T-helper 17 cell (primary cell): ENCODE results near the gene STK33. TPM values are rescaled to one million over a fixed set of nuclear protein-coding genes. Genes with fewer than 3 reads are reported as not detected.

Experiments
- ATAC-seq: fragments of 150-1000 bp; cut with Tn5 transposase; 2 replicates; pipeline ENCODE4 v1.10.0; 2021; ENCODE audit warnings: mild to moderate bottlenecking, moderate library complexity
- DNase-seq, 3 donors: peaks; one replicate each; pipeline versions ENCODE4 v3.0.0 to v3.0.0-alpha.2; 2020 to 2021
- H3K9me3 ChIP-seq: one replicate; pipeline ENCODE4 v1.7.0; 2013; ENCODE audit warnings: low read length, mild to moderate bottlenecking; ENCODE audit not compliant: control insufficient read depth, poor library complexity, severe bottlenecking
- H3K27ac Mint-ChIP-seq: one replicate; pipeline ENCODE4 v1.8.0; 2022; ENCODE audit warnings: mild to moderate bottlenecking, moderate library complexity, mixed read lengths
- H3K27me3 Mint-ChIP-seq: one replicate; pipeline ENCODE4 v1.8.0; 2022; ENCODE audit warnings: mixed read lengths
- H3K36me3 Mint-ChIP-seq: one replicate; pipeline ENCODE4 v1.8.0; 2022; ENCODE audit warnings: low read depth, mixed read lengths
- H3K4me1 Mint-ChIP-seq: one replicate; pipeline ENCODE4 v1.8.0; 2022; ENCODE audit warnings: mild to moderate bottlenecking, mixed read lengths
- H3K4me3 Mint-ChIP-seq: one replicate; pipeline ENCODE4 v1.8.0; 2022; ENCODE audit warnings: mild to moderate bottlenecking, moderate library complexity, mixed read lengths
- total RNA-seq, 4 donors: library from RNA in 2 of 4; stranded (reverse) in 2 of 4; gene quantifications; one replicate each; pipeline ENCODE4 v1.2.3 and lab custom pipeline; 2022 to 2026

Gene STK33
- total RNA-seq, 2 donors from 2014 or later, result 0.55 to 0.62 TPM

DNA sequence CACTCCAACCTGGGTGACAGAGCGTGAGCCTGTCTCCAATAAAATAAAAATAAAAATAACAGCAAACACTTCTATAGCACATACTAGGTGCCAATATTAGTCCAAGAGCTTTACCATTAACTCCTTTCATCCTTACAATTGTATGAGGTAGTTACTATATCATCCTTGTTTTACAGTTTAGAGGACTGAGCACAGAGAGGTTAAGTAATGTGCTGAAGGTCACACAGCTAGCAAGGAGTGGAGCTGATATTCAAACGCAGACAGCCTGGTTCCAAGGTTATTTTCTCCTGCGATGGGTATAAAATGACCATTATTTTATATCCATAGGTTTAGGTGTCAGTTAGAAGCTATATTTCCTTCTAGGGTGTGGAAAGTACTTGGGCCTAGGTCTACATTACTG, 249.7 kb downstream of the STK33 start:
- peaks cover 14% of the 10 kb centered on the region for H3K4me1 Mint-ChIP-seq
- no peak overlapping the region for H3K4me3 Mint-ChIP-seq
- DNase-seq (no peak), ATAC-seq (no peak)
- H3K36me3 Mint-ChIP-seq, result no peaks in the 10 kb centered on the region
- H3K9me3 ChIP-seq, result no peaks in the 10 kb centered on the region
- H3K27me3 Mint-ChIP-seq, result peaks cover 25% of the 10 kb centered on the region
- peak overlapping the region; percentile 79 for H3K27ac Mint-ChIP-seq

DNA sequence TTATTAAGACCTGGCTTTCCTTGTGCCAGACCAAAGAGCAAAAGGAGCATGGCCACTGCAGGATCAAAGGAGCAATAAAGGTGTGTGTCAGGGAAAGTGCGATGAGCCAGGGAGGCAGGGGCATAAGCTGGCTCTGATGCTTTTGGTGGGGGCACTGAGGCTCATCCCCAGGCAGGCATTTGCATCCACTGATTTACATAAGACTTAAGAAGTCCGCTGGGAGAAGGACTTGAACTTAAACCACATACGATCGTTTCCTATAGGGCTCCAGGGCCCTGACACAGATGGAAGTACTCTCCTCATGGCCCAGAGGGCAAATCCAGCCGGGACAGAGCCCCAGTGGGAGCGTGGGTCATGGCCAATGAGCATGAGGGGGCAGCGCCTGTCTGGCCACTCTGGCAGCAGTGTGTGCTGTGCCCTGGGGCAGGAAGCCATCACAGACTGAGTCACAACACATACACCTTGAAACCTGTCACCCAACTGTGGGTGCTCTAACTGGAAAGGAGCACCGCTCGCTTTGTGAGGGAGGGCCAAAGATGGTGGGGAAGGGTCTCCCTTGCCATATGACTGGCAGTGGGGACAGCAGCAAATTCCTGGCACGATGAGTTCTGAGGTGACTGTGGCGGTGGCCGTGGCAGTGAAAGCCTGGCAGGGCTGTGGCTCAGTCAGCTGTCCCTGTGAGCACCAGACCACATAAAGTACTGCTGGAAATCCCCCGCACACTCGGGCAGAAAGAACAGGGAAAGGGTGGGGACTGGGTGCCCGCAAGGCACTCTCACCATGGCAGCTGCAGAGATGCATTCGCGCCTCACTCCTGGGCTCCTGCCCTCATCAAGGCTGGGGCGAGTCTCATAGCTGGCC, 251.0 kb downstream of the STK33 start:
- H3K27ac Mint-ChIP-seq, result peak overlapping the region; percentile 79
- no peaks in the 10 kb centered on the region for H3K36me3 Mint-ChIP-seq
- no peaks in the 10 kb centered on the region for H3K9me3 ChIP-seq
- DNase-seq (no peak), ATAC-seq (peak; percentile 82)
- peaks cover 16% of the 10 kb centered on the region for H3K4me1 Mint-ChIP-seq
- peaks cover 26% of the 10 kb centered on the region for H3K27me3 Mint-ChIP-seq
- H3K4me3 Mint-ChIP-seq, result peak overlapping the region; percentile 55

DNA sequence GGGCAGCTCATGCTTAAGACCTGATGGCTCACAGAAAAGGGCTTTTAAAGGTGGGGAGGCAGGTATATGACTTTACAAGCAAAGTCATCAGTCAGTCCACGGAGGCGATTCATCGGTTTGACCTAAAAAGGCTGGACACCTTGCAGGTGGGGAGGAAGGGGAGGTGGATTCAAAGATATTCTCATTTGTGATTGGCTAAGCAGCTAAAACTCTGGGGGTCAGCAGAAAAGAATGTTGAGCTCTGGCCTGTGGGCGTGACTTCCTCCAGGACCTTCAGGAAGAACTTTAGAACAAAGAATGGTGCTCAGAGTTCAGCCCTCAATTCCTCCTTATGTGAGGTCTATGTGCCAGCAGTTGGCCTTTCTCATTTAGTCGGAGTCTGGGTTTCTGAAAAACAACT, 252.0 kb downstream of the STK33 start:
- Mint-ChIP-seq H3K4me3 (no peak overlapping the region), H3K36me3 (no peaks in the 10 kb centered on the region), H3K27me3 (peaks cover 31% of the 10 kb centered on the region), H3K27ac (peak overlapping the region; percentile 16), H3K4me1 (peaks cover 23% of the 10 kb centered on the region)
- ATAC-seq (no peak), DNase-seq (no peak)
- H3K9me3 ChIP-seq, result no peaks in the 10 kb centered on the region

Other genes with a start within 250 kb of the STK33 start
- gene TRIM66, start 88.4 kb upstream of the STK33 start, total RNA-seq, result 10 to 100 TPM; 20.0 to 23.5 TPM
- gene RPL27A, start 88.6 kb upstream of the STK33 start, total RNA-seq, result 1,000 to 10,000 TPM; 1,682 to 1,804 TPM